Muscle of leg (tissue), 11 donors: ENCODE results near the gene CHRDL2. TPM values are rescaled to one million over a fixed set of nuclear protein-coding genes. Genes with fewer than 3 reads are reported as not detected.

Source experiments
- DNase-seq: peaks from one replicate; pipeline ENCODE4 v3.0.0; 2013
- H3K27ac ChIP-seq: one replicate; pipeline ENCODE4 v1.5.1; 2013; ENCODE audit warnings: mild to moderate bottlenecking, low read length, control low read depth
- H3K27me3 ChIP-seq: one replicate; pipeline ENCODE4 v1.6.1; 2013; ENCODE audit warnings: low read length; ENCODE audit not compliant: control insufficient read depth, insufficient read depth
- H3K36me3 ChIP-seq: one replicate; pipeline ENCODE4 v1.6.1; 2013; ENCODE audit warnings: low read length; ENCODE audit not compliant: control insufficient read depth, insufficient read depth
- H3K4me1 ChIP-seq: one replicate; pipeline ENCODE4 v1.6.1; 2013; ENCODE audit warnings: low read length; ENCODE audit not compliant: control insufficient read depth, insufficient read depth
- H3K4me3 ChIP-seq: one replicate; pipeline ENCODE4 v1.5.1; 2013; ENCODE audit warnings: low read length, control low read depth
- H3K9me3 ChIP-seq: replicated peaks from 2 replicates; pipeline ENCODE4 v1.6.1; 2013; ENCODE audit warnings: low read depth, low read length; ENCODE audit not compliant: control insufficient read depth
- WGBS: methylation state at CpG from one replicate; pipeline ENCODE4 v1.1.5; 2013; ENCODE audit warnings: missing lambda C conversion rate; ENCODE audit not compliant: insufficient coverage; 5-methylcytosine and 5-hydroxymethylcytosine counted together
- polyA plus RNA-seq, 8 donors: library from polyadenylated mRNA; unstranded; fragments of 120-200 nt; gene quantifications; one replicate each; pipeline versions ENCODE4 v1.2.1 to v1.2.3, GENCODE V29; 2013; ENCODE audit warnings: inconsistent platforms in 1 of 8, low replicate concordance in 1 of 8; ENCODE audit not compliant: insufficient read length in 8 of 8, insufficient read depth in 1 of 8
- total RNA-seq: library from RNA; stranded (reverse); fragments of 120-200 nt; gene quantifications from one replicate; pipeline ENCODE4 v1.2.4, GENCODE V29; 2013

The CHRDL2 gene
- total and polyA plus RNA-seq, 9 donors: 0.49 to 5.3 (median 1.7) TPM

DNA sequence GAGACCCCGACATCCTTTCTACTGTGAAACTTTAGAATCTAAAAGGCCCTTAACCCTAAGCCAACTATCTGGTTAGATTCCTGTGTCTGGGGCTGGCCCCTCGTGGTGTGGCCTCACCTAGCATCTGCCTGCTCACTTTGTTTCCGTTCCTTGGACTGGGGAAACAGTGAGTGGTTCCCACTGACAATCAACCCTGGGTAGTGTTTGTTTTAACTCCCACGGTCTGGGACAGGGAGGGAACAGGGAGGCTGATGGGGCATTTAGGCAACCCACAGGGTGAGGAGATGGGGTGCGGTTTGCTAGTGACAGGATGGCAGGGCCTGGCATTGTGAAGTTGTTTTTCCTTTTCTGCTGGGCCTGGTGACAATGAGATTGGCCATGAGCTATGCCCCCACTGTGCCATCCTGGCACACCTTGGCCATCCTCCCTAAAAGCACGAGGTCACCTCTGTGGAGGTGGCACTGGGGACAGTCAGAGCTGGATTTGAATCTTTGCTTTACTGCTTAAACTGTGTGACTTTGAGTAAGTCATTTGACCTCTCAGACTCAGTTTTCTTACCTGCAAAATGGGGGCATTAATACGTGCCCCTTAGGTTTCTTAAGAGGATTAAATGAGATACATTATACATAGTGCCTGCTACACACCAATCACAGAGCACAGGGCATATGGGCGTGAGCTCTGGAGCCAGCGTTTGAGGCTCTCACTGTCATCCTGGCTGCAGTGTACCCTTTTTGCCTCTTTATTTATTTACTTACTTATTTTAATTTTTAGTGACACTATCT is 31.4 kb downstream of the CHRDL2 start:
- Histone ChIP-seq H3K4me3 (no peak overlapping the region), H3K9me3 (no peaks in the 10 kb centered on the region), H3K27ac (peak overlapping the region; percentile 43), H3K27me3 (no peaks in the 10 kb centered on the region), H3K4me1 (peaks cover 47% of the 10 kb centered on the region), H3K36me3 (peaks cover 3% of the 10 kb centered on the region)
- 62% methylated on average over 5 of the region's 9 CpGs for WGBS
- no peak for DNase-seq

DNA sequence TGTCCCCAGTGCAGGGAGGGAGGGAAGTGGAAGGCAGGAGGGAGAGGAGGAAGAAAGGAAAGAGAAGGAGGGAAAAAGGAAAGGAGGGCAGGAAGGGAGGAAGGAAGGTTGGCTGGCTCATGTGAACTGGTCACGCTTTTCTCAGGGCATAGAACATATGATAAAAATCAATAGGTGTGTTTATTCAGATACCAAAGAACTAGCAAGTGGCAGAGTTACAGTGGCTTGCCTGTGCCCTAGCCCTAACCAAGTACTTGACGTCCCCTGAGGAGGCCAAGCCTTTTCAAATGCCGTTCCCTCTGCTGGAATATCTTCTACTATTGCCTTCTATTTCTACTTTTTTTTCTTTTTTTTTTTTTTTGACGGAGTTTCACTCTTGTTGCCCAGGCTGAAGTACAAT is 33.5 kb downstream of the CHRDL2 start:
- peaks cover 5% of the 10 kb centered on the region for H3K27me3 ChIP-seq
- no peak for DNase-seq
- H3K36me3 ChIP-seq: peaks cover 4% of the 10 kb centered on the region
- H3K4me1 ChIP-seq: peaks cover 46% of the 10 kb centered on the region
- WGBS: 83% methylated on average over 1 of the region's 4 CpGs
- no peaks in the 10 kb centered on the region for H3K9me3 ChIP-seq
- H3K27ac ChIP-seq: peak overlapping the region; percentile 69
- no peak overlapping the region for H3K4me3 ChIP-seq

DNA sequence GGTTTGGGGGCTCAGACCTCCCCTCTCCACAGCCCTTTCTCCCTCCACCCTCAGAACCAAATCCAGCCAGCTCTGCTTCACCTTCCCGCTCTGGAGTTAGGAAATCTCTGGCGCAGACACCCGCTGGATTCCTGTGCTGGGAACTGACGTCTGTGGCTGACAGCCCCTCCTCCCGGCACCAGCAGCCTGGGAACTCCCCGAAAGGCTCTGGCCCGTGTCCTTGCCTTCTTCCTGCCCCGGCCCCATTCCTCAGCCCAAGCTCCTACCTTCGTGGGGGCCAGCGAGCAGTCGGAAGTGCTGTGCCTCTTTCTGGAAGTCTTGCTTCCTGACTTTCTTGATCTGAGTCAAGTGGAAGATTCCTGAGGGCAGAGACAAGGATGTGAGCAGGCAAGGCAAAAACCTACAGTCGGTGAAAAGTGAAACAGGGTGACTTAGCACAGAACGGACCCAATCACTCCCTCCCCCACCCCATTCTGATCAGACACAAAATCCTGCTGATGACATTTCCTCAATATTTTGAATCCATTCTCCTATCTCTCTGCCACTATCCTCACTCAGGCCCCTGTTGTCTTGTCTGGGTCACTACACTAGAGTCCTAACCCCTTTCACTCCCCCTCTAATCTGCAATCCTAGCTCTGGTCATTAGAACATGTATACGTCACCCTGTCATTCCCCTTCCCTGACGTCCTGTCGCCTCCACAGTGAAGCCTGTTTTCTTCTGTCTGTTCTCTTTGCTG is 34.1 kb downstream of the CHRDL2 start:
- 11% methylated on average over 8 of the region's 16 CpGs for WGBS
- Histone ChIP-seq H3K27ac (peak overlapping the region; percentile 69), H3K4me3 (no peak overlapping the region), H3K9me3 (no peaks in the 10 kb centered on the region), H3K36me3 (peaks cover 4% of the 10 kb centered on the region), H3K27me3 (peaks cover 5% of the 10 kb centered on the region), H3K4me1 (peaks cover 40% of the 10 kb centered on the region)
- DNase-seq: peak; percentile 74

DNA sequence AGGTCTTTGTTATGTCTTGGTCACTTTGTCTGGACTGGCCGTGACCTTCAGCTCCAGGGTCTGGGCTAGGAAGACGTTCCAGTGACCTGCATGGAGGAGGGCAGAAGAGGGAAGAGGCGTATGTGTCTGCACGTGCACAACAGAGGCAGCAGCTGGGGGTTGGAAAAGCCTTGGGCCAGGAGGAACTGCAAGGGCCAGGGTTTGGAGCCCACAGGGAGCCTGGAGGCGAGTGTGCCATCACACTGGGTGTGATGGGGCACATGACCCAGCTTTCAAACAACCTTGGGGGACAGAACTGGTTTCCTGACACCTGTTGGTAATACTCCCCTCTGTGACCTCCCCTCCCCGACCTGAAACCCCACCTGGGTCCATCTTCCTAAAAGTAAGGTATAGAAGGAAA is 34.7 kb downstream of the CHRDL2 start:
- Histone ChIP-seq H3K4me3 (no peak overlapping the region), H3K27ac (no peak overlapping the region), H3K4me1 (peaks cover 40% of the 10 kb centered on the region), H3K27me3 (peaks cover 5% of the 10 kb centered on the region), H3K36me3 (peaks cover 4% of the 10 kb centered on the region), H3K9me3 (no peaks in the 10 kb centered on the region)
- DNase-seq: no peak
- 32% methylated on average over 4 of the region's 6 CpGs for WGBS

DNA sequence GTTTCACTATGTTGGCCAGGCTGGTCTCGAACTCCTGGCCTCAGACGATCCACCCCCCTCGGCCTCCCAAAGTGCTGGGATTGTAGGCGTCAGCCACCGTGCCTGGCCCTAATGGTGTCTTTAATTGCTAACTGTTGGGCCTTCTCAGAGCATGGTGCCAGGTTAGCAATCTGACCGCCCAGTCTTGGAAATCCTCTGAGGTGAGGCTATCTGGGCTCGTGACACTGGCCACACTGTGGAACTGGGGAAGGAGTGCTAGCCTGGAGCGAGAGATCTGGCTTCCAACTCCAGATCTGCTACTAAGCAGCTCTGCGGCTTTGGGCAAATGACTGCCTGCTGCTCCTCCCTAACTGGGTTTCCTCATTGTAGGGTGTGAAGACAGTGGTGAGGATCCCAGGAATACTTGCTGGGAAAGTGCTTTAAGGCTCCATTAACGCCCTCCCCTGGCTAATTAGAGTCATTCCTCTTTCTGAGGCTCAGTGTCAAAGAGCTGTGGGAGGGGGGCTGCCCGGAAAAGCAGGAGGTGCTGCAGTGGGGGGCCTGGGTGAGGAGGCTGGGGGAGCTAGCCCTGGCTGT is 35.4 kb downstream of the CHRDL2 start:
- Histone ChIP-seq H3K27me3 (peaks cover 5% of the 10 kb centered on the region), H3K36me3 (peaks cover 4% of the 10 kb centered on the region), H3K4me3 (no peak overlapping the region), H3K9me3 (no peaks in the 10 kb centered on the region), H3K4me1 (peaks cover 36% of the 10 kb centered on the region), H3K27ac (no peak overlapping the region)
- no peak for DNase-seq
- WGBS: 78% methylated on average over 11 of the region's 11 CpGs

DNA sequence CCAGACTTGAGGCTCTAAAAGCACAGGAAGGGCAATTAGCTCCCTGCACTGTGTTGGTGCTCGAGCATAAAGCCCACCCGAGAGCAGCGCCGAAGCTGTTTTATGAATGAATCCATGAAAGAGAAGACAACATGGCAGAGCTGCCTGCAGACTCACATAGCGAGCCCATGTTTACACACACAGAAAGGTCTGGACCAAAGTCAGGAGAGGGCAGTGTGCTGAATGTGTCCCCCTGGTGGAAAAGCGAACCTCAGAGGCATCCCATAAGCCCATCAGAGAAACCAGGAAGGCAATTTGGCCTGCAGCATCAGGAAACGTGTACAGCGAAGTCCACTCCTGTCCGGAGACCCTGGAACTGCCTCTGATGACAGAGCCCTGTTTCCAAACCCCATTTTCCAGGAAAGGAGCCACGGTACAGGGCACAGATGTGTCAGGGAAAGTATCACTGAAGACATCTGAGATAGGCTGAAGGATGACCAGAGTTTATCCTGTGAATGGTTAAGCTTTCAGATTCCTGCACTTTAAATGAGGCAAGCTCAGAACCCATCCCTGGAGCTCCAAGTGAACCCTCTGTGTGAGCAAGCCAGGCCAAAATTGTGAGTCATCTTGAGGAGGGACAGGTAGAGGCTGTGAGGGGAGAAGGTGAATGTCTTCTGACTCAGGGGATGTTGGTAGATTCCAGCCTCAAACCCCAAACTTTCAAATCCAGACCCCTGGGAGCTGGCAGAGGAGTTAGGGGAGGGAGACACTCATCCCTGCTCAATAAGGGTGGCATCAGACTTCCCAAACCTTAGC is 36.9 kb downstream of the CHRDL2 start:
- DNase-seq: no peak
- Histone ChIP-seq H3K9me3 (no peaks in the 10 kb centered on the region), H3K27ac (no peak overlapping the region), H3K27me3 (peaks cover 6% of the 10 kb centered on the region), H3K4me3 (no peak overlapping the region), H3K36me3 (peaks cover 4% of the 10 kb centered on the region), H3K4me1 (peaks cover 30% of the 10 kb centered on the region)
- 77% methylated on average over 9 of the region's 10 CpGs for WGBS

DNA sequence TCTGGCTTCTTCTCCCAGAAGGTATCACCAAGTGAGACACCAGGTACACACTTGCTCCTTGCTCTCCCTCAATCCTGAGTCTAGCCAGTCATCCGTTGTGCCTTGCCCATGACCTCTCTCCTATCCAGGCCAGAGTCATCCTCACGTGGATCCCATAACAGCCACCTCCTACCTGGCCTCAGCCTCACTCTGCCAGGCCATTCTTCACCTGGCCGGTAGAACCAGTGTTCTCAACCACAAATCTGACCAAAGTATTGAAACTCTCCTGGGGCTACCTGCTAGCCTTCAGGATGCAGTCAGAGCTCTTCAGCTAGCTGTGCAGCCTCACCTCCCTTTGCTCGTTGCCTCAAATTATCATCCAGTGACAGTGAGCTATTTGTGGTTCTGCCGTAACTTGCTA is 37.7 kb downstream of the CHRDL2 start:
- Histone ChIP-seq H3K27me3 (peaks cover 7% of the 10 kb centered on the region), H3K9me3 (no peaks in the 10 kb centered on the region), H3K4me3 (no peak overlapping the region), H3K27ac (no peak overlapping the region), H3K36me3 (peaks cover 4% of the 10 kb centered on the region), H3K4me1 (peaks cover 22% of the 10 kb centered on the region)
- 84% methylated on average over 5 of the region's 5 CpGs for WGBS
- no peak for DNase-seq

DNA sequence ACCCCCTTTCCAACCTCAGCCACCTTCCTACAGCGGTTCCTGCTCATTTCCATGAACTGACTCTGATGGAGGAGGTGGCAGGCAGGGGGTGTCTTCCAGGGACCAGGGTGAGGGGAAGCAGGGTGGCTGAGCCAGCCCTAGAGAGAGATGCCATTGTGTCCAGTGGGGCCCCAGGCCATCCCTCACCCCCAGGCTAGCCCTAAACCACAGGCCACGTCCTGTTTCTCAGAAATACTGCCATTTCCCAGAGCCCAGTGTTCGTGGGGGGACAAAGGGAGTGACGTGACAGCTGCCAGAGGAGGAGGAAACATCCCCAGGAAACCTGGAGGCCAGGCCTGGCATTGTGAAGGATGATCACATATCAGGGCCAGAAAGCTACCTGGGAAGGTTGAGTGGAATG is 39.5 kb downstream of the CHRDL2 start:
- Histone ChIP-seq H3K36me3 (peaks cover 4% of the 10 kb centered on the region), H3K4me1 (peaks cover 7% of the 10 kb centered on the region), H3K9me3 (no peaks in the 10 kb centered on the region), H3K27me3 (peaks cover 10% of the 10 kb centered on the region), H3K27ac (no peak overlapping the region), H3K4me3 (no peak overlapping the region)
- DNase-seq: no peak
- WGBS: no CpG with 5 or more reads among the region's 4 CpGs

DNA sequence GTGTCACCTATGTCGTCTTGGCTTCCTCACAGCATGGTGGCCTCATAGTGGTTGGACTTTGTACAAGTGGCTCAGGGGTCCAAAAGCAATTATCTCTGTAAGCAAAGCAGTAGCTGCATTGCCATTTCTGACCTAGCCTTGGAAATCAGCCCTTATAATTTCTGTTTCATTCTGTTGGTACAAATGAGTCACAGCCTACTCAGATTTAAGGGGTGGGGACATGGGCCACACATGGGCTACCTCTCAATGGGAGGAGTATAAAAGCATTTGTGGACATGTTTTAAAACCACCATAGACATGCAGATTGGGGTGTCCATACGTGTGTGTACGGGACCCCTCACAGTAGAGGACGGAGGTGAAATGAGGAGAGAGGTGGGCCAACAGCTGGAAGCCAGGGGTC is 41.6 kb downstream of the CHRDL2 start:
- H3K36me3 ChIP-seq: no peaks in the 10 kb centered on the region
- H3K27ac ChIP-seq: no peak overlapping the region
- H3K9me3 ChIP-seq: no peaks in the 10 kb centered on the region
- no peak overlapping the region for H3K4me3 ChIP-seq
- no peaks in the 10 kb centered on the region for H3K4me1 ChIP-seq
- peaks cover 10% of the 10 kb centered on the region for H3K27me3 ChIP-seq
- no peak for DNase-seq
- WGBS: 85% methylated on average over 3 of the region's 4 CpGs
